Nasal cavity respiratory epithelium epithelial cell of viscerocranial mucosa (primary cell): ENCODE data around the gene CUBN. TPM values are rescaled to one million over a fixed set of nuclear protein-coding genes. Genes with fewer than 3 reads are reported as not detected.

ENCODE experiments used
- total RNA-seq: library from RNA; depleted of rRNA; stranded (reverse); fragments of >200 nt; gene quantifications from 2 replicates; pipeline ENCODE4 v1.2.3, GENCODE V29; 2014

The CUBN gene
- under 0.01 and 0.71 TPM in 2 replicates for total RNA-seq

DNA sequence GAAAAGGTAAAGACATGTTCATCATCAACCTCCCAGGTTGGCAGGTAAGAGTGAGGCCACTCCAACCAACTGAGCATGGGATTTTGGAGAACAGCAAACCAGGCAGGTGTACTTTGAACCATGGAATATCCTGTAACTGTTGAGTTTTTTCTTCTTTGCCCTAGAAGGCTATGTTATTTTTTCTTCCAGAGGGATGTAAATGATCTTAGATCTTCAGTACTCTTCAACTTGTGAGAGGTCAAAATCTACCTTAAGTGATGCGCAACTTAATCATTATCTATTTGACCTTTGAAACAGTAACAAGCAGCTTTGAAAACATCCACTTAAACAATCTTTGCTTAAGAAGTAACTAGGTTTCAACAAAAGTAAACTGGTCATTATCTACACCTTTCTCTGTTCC, at the start of gene CUBN:
Gene CUBN (minus strand): TSS at position 71 of the 400 bp plus-strand sequence. CDS start 46 bp downstream, at position 25.

DNA sequence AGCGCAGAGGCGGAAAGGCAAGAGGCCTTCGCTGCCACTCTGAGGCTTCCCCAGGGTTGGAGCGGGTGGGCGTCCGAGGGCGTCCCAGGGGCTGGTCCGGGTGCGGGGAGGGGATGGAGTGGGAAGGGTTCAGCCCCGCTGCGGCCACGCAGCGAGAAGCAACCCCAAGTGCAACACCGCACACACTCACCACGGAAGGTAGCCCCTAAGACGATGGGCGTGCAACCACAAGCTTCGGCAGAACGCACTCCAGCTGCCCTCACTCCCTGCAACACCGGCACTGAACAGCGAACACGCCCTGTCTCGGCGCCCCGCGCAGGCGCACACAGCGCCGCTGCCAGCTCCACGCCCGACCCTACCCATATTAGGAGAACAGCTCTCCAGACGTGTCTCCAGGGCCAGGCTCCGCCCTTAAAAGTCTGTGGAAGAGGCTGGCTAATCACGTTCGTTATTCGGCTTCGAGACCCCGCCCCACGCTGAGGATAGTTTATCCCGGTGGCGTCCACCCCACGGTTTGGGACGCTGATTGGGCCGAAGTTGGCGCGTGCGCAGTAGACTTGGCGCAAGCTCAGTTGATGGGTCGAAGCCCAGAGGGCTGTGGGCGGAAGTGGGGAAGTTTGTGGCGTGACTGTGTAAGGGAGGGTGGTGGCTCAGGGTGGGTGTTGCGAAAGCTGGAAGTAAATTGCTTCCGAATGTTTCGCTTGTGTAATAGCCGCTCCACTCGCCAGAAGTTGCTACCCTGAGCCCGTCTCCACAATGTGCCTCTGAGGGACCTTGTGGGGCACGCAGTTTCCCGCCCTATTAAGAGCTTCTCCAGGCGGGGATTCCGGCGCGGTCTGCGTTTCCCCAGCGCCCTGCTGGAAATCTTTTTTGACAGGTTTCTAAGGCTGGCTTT, 312.2 kb downstream of the CUBN start, which contains the start of gene RSU1:
Gene RSU1 (minus strand): TSS at position 300 of the 895 bp plus-strand sequence. CDS start 343 bp downstream, outside the sequence.

Other genes starting within 250 kb of the CUBN start
- gene TRDMT1, start 71.9 kb upstream of the CUBN start, total RNA-seq, result 1.7 and 3.0 TPM in 2 replicates
- 61.2 and 307 TPM in 2 replicates for gene VIM, start 98.4 kb upstream of the CUBN start, total RNA-seq